Measurements from ENCODE around the gene CYTH1.
"Not testable (repeated sequence)": the region's sequence is repeated elsewhere in the genome, so short reads cannot be mapped to it uniquely, and the experiment has no call there.

CYTH1 gene

DNA sequence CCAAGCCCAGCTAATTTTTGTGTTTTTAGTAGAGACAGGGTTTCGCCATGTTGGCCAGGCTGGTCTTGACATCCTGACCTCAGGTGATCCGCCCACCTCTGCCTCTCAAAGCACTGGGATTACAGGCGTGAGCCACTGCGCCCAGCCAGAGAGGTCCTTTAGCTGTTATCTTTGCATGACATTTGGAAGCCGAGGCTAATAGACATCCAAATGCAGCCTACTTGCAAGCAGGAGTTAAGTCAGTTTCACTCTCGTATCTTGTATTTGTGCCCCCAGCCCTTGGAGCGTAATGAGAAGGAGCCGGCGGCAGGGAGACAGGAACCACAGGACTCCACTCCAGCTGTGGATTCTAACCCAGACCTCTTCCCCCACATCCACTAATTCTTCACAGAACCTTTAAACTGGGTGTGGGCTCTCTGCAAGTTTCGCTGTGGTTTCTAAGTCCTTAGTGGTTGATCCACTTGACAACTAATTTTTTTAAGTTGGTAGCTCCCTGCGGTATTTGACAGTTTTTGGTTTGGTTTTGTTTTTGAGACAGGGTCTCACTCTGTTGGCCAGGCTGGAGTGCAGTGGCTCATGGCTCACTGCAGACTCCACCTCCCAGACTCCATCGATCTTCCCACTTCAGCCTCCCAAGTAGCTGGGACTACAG, 3.1 kb upstream of the CYTH1 start:
- no peak for DNase-seq

DNA sequence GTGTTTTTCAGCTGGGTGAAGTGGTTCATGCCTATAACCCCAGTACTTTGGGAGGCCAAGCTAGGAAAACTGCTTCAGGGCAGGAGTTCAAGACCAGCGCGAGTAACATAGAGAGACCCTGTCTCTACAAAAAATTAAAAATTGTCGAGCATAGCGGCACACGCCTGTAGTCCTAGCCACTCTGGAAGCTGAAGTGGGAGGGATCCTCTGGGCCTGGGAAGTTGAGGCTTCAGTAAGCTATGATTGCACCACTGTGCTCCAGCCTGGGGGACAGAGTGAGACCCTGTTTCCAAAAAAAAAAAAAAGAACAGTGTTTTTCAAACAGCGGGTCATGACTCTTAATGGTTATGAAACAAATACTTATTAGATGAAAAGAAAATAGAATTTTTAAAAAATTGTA, 2.3 kb upstream of the CYTH1 start:
- no peak for DNase-seq

DNA sequence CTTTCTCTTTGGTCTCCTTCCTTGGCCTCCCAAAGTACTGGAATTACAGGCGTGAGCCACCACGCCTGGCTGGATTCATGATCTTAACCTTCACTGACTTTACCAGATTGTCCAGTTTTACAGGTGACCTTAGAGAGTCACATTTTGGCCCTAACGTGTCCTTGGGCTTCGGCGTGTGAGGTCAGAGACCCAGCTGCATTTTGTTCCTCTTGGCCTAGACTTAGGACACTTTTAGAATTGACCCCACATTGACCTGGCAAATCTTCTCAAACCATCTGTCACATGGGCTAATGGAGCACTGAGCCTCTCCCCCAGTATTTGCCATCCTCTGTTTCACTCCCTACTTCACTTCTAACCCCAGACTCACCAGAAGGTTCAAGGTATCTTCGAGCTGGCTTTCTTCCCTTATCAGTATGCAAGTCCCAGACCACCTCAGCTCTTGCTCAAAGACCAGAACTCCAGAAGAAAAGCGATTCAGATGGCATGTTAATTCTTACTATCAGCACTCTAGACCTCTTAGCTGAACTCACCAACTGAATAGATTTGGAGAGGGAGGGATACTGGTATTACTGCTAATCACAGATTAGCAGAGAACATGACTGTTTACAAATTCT, 1.7 kb upstream of the CYTH1 start:
- no peak for DNase-seq

DNA sequence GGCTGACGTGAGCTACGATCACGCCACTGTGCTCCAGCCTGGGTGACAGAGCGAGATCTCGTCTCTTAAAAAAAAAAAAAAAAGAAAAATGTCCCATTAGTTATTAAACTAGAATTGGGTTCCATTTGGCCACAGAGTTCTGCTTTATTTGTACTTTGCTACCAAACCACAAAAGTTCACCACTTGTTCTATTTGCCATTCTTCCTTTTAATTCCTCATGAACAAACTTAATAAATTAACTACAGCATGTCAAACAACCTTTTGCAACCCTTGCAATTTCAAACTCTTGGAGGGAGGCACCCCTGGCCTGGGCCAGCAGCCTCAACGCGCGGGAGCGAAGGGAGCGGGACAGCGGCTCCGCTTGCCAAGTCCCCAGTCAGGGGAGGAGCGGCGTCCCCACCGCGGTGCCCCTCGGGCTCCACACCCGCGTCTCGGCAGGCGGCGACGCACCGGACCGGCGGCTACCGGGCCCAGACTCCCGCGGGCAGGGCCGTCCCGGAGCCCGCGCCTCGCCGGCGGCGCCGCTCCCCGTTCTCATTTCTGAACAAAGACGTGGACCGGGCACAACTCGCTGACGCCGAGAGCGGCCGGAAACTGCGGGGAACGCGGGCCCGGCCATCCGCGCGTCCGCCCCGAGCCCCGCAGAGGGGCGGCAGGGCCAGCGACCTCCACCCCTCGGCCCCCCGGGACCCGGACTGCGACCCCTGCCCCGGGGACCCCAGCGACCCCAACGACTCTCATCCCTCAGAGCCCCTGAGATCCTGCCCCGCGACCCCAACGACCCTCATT, 775 bp downstream of the CYTH1 start:
- no peak for DNase-seq

DNA sequence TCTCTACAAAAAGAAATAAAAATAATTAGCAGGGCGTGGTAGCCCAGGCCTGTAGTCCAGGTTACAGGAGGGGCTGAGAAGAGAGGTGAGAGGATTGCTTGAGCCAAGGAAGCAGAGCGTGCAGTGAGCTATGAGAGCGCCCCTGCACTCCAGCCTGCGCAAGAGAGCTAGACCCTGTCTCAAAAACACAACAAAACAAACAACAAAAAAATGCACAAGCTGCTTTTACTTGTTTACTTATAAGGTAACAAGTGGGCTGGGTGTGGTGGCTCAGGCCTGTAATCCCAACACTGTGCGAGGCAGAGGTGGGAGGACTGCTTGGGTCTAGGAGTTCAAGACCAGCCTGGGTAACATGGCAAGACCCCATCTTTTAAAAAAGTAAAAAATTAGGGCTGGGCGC, 1.7 kb downstream of the CYTH1 start:
- DNase-seq = no peak

DNA sequence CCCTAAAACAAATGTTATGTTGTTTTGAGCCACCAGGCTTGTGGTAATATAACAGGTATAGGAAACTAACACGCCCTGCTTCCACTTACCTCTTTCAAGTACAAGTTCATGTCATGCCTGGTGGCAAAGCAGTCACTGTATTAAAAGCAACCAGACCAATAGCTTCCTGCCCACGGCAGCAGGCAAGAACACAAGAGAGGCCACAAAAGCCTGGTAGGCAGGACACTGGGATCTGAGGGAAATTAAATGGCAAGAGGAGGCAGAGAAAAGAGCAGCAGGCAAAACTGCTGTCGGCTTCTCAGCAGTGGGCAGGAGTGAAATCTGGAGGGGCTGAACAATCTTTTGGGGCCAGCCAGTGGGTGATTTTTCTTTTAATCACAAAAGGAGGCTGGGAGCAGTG, 2.2 kb downstream of the CYTH1 start:
- DNase-seq = no peak

DNA sequence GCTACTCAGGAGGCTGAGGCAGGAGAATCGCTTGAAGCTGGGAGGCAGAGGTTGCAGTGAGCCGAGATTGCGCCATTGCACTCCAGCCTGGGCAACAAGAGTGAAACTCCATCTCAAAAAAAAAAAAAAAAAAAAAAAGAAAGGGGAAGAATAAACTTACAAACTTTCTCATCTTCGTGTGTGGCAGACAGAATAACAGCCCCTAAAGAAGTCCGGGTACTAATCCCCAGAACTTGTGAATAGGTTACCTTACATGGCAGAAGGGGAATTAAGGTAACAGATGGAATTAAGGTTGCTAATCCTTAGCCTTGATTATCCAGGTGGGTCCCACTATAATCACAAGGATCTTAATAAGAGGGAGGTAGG, 2.8 kb downstream of the CYTH1 start:
- not testable (repeated sequence) for DNase-seq

DNA sequence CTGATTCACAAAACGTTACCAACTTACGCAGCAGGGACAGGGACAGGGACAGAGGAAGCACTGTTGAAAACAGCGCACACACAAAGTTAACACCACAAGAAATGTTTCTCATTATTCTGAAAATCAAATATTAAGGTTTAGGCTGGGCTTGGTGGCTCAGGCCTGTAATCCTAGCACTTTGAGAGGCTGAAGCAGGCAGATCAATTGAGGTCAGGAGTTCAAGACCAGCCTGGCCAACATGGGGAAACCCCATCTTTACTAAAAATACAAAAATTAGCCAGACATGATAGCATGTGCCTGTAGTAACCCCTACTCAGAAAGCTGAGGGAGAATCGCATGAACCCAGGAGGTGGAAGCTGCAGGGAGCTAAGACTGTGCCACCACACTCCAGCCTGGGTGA, 4.2 kb downstream of the CYTH1 start:
- DNase-seq = no peak

DNA sequence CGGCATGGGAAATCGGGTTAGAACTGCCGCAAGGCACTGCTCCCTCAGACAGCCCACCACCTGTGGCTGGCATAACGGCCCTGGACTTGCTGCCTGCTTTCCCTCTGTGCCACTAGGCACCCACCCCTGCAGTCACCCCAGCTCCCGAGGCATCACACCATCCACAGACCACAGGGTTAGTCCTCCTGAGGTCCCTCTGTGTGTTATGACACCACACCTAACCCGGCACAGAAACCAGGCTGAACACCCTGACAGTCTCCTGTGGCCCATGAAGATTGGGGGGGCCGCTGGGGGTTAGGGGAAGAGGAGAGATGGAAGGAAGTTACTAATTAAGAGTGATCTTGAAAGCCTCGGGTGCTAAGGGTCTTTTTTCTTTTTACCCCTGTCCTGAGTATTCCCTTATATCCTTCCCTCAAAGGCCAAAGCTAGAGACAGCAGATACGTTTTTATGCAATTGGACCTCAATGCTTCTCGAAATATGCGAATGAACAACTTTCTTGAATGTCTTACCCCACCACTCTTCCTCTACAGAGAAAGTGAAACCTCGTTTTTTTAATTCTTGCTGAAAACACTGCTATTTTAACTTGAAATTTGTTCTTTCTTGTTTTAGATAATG, 7.0 kb downstream of the CYTH1 start:
- no peak for DNase-seq

DNA sequence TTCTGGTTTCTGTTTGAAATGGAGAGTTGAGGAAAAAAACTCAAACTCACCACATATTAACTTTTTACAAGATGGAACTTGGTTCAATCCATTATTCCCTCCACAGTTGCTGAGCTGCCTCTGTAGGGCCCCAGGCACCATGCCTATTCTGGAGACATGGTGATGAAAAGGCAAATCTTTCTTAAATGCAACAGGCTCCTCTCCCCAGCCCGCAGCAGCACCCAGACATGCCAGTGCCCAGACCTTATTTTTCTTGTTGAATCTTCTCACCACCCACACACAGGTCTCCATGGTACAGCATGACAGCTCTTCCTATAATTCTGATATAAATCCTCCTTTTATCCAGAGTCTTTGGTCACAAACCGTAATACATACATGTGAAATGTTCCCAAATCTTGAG, 7.6 kb downstream of the CYTH1 start:
- DNase-seq = no peak

DNA sequence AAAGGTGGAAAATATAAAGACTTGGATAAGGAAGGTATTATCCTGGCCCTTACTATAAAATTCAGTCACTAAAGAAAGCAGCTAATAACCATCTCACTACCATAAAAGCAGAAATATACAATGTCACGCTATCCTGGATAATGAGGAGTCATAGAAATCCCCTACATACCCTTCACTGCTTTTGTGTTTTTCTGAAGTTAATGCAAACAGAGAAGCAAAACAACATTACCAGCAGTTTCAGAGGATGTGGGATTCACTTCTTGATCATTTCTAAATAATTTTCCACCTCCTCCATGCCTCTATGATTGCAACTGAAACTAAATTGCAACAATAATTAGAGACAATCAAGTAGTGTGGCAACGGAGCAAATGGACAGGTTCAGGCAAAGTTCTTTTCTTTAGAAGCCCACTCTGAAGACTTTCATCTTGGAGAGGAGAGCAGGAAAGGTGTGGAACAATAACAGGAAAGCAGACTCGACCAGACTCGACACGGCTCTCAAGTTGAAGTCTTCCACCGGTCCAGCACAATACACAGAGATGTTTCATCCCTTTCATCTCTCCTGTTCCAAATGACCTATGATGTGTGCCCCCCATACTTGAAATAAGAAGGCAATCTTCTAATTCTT, 10.2 kb downstream of the CYTH1 start:
- no peak for DNase-seq

DNA sequence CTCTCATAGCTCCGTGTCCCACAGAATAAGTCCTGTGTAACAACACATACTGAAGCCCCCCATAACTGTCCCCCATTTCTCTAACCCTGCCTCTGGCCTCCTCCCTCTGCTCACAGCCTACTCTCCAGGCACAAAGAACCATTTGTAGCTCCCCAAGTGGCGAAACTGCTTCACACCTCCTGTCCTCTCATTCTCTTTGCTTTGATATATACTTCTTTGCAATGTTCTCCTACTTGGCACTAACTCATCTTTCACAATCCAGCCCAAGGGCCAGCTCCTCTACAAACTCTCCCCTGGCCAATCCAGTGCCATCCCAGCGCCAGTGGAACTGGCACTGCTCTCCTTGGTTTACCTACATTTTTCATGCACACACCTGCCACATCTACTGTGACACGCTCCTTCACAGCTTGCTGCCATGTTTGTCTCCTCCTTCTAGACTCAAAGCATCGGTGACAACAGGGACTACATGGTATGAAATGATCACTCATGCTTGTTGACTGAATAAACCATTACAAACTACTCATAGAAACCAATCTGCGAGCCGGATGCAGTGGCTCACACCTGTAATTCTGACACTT, 12.8 kb downstream of the CYTH1 start:
- DNase-seq = no peak

DNA sequence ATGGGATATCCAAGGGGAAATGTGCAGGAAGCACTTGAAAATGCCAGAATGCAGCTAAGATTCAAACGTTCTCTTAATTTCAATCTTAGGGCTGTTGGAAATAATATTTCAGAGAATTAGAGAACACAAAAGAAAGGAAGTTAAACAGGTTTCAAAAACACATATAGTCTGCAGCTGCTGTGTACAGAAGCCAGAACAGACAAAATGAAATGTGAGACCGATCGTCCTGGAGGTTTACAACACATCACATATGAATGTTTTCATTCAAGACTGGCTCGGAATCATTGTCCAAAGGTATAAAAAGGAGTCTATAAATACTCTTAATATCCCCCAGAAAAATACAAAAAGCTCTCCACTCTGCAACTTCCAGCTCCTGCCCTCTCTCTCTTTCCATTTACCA, 14.3 kb downstream of the CYTH1 start:
- DNase-seq = no peak

DNA sequence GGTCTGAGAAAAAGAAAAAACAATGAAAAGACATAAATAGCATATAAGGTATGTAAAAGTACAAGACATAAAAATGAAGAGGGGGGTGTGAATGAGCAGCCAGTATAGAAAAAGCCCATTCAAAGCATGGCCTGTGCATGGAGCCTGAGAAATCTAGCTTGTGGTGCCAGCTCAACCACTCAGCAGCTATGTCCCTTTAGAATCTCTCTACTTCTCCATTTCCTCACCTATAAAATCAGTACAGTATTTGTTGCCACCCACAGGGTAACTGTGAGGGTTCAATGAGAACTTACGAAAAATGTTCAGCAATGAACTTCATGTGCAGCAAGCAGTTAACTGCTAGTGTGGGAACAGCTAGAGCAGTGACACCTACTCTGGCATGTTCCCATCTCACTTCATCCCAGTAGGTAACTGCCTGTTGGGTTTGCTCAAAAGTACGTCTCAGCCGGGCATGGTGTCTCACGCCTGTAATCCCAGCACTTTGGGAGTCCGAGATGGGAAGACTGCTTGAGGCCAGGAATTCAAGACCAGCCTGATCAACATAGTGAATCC, 15.3 kb downstream of the CYTH1 start:
- no peak for DNase-seq

DNA sequence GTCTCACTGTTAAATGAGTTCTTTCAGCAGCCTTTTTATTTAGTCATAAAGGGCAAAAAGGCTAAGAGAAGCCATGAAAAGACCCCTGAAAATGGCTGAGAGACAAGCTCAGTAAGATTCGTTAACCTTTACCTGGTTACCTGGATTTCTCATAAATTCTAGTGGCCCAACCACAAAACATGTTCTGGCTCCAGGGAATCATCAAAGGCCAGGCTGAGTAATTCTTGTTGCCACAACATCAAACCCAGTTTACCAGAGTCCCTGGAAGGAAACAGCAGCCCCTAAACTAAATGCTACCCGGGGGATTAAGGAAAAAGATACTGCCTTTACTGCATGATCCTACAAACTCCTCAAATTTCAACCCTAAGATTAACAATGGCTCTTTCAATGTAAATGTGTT, 15.8 kb downstream of the CYTH1 start:
- no peak for DNase-seq

DNA sequence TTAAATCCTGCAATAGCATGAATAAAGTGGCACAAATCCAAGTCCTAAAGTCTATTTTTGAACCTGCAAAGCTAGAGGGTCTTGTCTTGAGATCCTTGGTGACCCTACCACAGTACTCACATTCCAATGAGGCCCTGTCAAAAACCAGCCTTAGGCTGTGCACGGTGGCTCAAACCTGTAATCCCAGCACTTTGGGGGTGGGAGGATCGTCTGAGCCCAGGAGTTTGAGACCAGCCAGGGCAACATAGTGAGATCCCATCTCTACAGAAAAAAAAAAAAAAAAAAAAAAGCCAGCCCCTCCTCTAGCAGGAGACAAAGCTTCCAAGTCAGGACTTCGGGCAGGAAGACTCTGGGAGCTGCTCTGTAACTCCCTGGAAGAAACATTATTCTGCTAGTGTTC, 16.3 kb downstream of the CYTH1 start:
- DNase-seq = no peak

DNA sequence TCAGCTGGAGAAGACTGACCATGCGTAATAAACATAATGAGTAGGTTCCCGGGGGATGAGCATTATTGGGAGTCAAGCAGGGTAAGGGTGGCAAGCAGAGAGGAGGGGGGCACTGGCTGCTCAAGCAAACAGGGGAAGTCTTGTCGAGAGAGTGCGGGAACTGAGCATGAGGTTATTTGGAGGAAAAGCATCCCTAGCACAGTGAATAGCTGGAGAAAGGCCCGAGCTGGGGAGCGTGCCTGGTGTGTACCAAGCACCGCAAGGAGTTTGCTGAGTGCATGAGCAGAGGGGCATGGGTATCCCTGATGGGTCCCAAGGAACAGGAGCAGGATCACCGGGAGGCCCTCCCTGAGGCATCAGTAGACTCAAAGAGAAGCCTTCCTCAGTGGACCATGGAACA, 17.2 kb downstream of the CYTH1 start:
- DNase-seq = no peak

DNA sequence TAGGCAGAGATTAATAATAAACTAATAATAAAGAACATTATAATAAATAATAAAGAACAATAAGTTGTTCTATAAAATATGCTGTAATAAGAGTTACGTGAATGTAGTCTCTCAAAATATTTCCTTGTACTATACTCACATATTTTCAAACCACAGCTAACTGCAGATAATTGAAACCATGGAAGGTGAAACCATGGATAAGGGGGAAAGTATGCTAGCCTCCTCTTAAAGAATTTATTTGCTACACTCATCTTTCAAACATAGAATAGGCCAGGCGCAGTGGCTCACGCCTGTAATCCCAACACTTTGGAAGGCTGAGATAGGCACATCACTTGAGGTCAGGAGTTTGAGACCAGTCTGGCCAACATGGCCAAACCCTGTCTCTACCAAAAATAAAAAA, 18.5 kb downstream of the CYTH1 start:
- DNase-seq = no peak

DNA sequence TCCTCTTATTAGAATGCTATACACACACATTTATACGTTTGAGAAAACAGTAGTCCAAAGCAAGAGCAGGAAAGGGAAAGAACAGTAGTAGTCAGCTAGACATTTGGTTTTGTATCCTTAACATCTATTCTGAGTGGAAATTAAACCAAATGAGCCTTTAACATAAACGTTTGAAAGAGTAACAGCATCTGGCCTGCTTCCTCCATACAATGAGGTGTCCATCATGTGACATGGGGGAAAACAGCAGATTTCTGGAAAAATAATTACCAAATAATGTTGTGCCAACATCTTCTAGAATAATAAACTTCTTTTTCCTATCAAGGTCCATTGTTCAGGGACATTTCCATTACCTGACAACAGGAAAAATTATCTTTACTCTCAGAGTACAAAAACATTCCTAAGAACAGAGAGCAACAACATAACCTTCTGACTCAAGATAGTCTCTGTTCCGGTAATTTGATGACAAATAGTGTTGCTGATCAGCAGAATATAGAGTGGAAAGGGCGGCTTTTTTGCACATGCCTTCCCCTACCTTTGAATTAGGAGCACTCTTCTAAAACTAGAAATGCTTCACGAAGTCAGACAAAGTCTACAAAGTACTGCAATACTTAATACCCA, 20.2 kb downstream of the CYTH1 start:
- no peak for DNase-seq

DNA sequence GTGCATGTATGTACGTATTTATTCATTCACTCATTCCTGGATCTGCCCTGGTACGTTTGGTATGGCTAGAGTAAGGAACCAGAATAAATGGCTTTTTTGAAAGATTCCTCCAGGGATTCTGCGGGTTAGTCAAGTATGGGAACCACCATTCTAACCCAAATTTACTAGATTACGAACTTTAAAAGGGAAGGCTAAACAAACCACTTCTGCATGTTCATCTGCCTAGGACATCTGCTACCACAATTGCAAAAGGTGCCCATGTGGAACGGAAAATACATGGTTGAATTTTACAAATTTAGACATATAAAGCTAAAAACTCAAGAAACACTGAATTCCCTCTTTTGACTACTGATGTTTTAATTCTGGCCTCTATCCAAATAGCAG, 22.1 kb downstream of the CYTH1 start:
- no peak for DNase-seq

DNA sequence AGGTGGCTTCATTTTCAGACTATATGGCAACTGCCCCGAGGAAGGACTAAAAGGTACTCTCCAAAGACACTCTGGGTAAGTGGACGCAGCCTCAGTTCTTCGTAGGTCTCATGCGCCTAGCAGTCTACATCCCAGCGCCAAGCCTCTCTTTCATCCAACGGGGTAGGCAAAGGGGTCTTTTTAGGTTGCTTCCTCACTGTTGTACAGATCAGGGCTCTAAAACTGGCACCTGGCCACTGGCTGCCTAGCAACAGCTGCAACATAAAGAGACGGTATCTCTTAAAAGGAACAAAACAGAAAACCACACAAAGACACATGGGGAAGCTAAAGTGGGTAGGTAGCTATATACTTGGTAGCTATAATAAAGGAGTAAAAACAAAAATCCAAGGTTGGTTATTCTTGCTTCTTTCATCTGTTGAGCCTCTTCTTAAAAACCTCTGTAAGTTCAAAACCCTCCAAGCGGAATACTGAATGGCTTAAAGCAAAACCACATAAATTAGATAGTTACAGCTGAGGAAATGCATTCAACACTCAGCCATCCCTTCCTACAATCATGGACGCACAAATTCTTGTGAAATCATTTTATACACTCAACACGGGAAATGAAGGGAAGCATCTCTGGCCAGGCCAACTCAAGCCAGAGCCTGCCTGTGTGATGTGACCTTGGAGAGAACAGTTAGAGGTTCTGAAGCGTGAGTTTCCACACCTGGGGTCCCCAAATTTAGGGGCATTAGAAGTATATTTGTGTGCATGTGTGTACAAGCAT, 22.7 kb downstream of the CYTH1 start:
- no peak for DNase-seq

All from GOT3 (cell line).